Central memory CD4-positive, alpha-beta T cell (primary cell): ENCODE data around the gene ZNF652.
A peak's percentile ranks its signal among the peaks of the same experiment; 100 is the strongest.

Experiments
- DNase-seq: peaks from one replicate; pipeline ENCODE4 v3.0.0; 2022

Gene ZNF652

DNA sequence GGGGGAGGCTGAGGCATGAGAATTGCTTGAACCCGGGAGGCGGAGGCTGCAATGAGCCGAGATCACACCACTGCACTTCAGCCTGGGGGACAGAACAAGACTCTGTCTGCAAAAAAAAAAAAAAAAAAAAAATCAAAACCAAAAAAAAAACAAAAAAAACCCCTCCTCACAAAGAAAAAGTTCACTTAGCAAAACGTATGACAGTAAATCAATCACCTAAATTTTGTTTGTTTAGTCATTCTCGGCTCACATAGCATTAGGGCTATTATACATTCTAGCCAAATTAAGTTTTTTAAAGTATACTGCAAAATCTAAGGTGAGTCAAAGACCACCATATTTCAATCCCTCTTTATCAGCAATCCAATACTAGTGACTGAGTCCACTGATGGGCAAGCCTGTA, 5.7 kb downstream of the ZNF652 start:
- DNase-seq: no peak

DNA sequence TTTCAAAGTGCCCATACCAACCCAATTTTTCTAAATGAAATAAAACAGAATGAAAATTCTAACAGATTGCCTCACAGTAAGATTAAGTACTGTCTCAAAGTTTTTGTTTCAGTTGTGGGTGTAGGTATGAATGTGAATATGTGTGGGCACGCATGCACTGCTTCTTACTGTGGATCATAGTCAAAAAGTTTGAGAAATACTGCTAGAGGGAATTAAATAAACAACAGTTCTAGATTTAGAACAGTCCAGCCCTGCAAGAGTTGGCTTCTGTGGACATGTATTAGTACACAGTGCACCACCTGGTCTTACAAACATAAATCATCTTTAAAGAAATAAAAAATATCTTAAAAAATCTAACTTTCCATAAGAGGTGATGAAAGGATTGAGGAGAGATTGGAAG, 8.4 kb downstream of the ZNF652 start:
- DNase-seq: no peak

DNA sequence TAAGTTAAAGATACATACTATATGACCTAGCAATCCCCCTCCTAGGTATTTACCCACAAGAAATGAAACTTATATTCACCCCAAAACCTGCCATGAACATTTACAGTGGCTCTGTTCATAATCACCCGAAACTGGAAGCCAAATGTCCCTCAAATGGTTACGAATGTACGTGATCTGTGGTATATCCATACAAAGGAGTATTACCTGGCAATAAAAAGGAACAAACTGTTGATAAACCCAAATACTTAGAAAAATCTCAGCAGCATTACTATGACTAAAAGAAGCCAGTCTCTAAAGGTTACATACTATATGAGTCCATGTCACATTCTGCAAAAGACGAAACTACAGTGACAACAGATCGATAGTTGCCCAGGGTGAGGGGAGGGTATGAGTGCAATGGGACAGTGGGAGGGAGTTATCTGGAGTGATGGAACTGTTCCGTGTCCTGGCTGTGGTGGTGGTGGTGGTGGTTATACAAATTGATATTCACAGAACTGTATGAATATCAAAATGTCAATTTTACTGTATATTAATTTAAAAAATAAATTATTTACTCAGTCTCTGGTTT, 9.4 kb downstream of the ZNF652 start:
- no peak for DNase-seq

DNA sequence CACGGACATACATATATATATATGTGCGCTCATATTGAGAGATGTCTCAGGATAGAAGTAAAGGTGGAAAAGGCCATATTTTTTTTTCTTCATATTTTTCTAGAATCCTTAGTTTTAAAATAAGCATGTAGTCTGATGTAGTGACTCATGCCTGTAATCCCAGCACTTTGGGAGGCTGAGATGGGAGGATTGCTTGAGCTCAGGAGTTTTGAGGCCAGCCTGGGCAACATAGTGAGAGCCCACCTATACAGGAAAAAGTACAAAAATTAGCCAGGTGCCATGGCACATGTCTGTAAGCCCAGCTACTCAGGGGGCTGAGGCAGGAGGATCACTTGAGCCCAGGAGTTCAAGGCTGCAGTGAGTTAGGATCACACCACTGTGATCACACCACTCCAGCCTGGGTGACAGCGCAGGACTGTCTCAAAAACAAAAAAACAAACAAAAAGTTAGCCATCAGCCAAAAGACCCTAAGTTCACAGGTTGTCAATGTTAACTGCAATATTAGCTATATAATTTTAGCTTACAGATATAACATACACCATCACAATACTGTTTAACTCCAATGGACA, 10.4 kb downstream of the ZNF652 start:
- DNase-seq: no peak

DNA sequence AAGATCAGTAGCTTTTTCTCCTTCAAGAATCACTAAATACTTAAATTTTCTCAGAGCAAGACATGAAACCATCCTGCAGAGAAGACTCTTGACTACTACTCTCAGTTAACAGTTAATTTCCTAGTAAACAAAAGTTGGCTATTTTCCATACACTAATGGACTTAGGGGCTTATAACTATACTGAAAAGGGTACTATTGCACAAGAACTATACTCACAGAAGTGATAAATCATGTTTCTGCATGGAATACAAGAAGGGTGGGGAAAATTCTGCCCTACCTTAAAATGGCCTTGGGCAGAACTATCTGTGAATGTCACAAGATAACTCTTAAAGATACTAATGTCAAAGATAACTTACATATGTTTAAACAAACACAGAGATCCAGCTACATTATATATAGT, 12.5 kb downstream of the ZNF652 start:
- DNase-seq: no peak

DNA sequence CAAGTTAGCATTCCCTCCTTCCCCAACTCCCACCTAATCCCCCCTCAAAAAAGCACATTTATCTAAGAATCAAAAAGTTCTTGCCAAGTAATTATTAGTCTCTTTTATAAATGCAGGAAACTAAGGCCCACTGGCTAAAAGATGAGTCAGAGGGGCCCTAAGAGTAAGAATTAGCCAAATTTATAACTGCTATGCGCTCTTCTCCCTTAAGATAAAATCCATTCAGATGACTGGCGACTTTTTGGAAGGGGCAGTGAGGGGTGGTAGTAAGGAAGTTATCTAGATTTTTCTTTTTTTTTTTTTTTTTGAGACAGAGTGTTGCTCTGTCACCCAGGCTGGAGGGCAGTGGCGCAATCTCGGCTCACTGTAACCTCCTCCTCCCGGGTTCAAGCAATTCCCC, 17.1 kb downstream of the ZNF652 start:
- no peak for DNase-seq

DNA sequence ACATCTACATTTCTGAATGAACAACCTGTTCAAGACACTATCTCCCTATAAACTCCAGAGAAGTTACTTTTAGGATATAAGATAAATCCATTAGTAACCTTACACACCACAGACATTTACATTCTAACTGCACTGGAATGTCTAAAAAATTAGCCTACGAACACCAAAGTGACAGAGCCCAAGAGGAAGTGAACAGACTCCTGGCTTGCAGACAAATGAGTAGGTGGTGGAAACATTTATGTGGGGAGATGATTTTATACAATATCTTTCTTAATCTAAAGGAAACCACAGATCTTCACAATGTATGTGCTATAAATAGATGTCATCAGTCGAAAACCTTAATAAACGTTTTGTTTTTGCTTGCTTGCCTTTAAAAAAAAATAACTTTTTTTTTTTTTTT, 18.8 kb downstream of the ZNF652 start:
- DNase-seq: peak; percentile 16

DNA sequence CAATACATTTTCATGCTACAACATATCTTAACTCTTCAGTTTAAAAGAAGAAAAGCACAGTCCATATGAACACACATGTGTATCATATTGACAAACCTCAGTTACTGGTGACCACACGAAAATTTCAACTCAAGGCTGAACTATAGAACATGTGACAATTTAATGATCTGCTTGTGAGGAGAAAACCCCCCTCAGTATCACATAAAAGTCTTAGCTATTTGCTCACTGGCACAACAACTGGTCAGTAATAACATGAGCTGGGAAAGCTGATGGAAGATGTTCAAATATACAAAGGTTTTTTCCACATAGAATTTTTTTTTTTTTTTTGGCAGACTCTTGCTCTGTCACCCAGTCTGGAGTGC, 19.5 kb downstream of the ZNF652 start:
- no peak for DNase-seq

DNA sequence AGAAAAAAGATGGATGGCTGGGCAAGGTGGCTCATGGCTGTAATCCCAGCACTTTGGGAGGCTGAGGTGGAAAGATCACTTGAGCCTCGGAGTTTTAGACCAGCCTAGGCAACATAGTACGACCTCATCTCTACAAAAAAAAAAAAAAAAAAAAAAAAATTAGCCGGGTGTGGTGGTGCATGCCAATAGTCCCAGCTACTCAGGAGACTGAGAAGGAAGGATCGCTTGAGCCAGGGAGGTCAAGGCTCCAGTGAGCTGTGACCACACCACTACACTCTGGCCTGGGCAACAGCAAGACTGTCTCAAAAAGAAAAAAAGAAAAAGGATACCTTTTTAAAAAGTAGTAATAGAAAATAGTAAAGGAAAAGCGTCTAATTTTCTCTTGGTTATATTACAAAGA, 20.7 kb downstream of the ZNF652 start:
- no peak for DNase-seq

DNA sequence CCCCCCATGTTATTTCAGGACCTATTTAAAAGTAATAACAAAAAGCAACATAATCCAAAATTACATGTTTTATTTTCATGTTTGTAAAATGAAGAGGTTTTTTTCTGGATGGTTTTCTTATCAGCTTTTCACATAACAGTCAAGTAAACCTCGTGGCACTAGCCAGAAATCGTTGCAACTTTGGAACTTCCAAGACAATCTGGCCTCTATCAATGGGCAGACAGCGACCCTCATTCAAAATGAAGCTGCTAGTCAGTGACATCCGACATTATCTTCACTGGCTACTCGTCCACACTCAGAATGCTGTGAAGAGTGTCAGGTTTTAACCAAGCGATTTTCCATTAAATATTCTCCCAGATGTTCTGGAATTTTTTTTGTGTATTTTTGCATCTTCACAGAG, 22.7 kb downstream of the ZNF652 start:
- no peak for DNase-seq

DNA sequence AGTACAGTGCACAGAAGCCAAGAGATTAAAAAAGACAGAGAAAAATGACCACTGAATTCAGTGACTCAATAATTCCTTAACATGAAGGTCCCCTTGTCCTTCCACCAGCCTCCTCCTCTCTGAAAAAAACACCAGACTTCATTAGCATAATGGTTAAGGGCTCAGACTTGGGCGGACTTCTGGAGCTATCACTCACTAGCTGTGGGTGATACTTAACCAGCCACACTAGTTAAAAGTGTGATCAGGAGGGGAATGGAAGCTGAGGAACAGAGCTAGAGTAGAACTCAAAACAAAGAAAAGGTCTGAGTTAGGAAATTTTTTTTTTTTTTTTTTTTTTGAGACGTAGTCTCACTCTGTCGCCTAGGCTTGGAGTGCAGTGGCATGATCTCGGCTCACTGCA, 23.2 kb downstream of the ZNF652 start:
- DNase-seq: no peak

DNA sequence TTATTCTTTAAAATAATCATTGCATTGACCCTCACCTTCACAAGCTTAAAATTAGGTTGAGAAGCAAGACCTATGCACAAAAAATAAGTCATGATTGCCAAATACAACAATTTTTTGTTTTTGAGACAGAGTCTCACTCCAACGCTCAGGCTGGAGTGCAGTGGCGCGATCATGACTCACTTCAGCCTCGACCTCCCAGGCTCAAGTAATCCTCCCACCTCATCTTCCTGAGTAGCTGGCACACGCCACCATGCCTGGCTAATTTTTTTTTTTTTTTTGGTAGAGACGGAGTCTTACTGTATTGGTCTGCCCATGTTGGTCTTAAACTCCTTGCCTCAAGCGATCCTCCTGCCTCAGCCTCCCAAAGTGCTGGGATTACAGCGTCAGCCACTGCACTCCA, 24.2 kb downstream of the ZNF652 start:
- DNase-seq: no peak

DNA sequence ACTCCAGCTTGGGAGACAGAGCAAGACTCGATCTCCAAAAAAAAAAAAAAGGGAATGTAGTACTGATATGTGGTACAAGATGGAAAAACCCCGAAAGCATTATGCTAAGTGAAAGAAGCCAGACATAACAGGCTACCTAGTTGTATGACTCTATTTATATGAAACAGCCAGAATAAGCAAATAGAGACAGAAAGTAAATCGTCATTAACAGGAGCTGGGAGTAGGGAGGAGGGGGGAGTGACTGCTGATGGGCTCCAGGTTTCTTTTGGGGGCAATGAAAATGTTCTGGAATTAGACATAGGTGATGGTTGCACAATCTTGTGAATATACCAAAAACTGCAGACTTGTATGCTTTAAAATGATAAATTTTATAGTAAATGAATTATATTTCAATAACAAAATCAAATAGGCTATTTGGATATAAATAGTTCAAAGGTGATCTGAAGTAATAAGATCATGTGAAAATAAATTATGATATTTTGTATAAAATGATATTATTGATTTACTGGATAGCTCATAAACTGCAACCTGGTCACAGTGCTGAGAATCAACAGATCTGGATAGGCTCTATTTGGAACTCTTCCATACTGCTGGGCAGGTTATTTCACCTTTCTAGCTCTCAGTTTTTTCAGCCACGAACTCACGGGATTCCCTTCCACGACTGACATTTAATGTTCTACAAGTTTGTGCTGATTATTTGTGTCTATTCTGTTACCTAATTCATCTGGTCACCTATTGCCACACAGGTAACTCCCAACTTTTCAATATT, 27.1 kb downstream of the ZNF652 start:
- no peak for DNase-seq

DNA sequence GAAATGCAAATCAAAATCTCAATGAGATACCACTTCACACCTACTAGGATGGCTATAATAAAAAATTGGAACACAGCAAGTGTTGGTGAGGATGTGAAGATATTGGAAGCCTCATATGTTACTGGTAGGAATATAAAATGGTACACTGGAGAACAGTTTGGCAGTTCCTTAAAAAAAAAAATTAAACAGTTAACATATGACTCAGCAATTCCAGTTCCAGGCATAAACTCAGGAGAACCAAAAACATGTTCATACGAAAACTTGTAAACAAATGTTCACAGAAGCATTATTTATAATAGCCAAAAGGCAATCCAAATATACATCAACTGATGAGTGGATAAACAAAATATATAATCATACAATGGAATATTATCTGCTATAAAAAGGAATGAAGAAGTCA, 28.2 kb downstream of the ZNF652 start:
- no peak for DNase-seq

DNA sequence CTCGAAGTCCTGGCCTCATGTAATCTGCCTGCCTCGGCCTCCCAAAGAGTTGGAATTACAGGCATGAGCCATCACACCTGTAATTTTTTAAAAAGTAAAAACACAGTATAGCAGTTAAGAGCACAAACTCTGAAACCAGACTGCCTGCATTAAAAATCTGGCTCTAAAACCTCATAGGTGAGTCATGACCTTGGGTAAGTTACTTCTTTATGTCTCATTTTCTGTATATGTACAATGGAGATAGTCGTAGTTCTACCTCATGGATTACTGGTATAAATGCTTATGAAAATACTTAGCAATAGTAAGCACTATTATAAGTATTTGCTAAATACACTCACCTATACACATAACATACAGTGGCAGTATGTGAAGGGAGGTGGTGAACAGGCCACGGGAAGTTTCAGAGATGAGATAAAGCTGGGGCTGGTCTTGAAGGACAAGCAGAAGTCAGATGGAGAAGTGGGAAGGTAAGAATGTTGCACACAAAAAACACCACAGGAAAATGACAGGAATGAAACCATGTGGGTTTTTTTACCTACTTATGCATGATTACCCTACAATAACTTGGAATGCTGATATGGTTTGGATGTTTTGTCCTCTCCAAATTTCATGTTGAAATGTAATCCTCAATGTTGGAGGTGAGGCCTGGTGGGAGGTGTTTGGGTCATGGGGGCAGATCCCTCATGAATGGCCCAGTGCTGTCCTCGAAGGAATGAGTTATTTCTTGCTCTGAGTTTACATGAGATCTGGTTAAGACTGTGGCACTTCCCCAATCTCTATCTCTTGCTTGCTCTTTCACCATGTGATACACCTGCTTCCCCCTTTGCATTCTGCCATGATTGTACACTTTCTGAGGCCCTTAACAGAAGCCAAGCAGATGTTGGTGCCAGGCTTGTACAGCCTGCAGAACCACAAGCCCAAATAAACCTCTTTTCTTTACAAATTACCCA, 33.9 kb downstream of the ZNF652 start:
- no peak for DNase-seq

DNA sequence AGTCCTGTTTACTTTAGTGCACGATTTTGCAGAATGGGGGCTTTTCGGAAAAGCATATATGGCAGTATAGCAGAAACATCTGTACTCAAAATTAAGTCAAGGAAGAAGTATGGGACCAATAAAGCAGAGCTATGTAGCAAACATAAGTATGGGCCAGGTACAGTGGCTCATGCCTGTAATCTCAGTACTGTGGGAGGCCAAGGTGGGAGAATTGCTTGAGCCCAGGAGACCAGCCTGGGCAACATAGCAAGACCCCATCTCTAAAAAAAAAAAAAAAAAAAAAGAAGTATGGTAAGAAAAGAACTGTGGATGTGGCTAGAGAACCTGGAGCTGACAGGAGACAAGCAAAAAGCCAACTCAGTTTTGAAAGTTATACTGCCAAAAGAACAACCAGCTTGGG, 36.1 kb downstream of the ZNF652 start:
- DNase-seq: no peak

DNA sequence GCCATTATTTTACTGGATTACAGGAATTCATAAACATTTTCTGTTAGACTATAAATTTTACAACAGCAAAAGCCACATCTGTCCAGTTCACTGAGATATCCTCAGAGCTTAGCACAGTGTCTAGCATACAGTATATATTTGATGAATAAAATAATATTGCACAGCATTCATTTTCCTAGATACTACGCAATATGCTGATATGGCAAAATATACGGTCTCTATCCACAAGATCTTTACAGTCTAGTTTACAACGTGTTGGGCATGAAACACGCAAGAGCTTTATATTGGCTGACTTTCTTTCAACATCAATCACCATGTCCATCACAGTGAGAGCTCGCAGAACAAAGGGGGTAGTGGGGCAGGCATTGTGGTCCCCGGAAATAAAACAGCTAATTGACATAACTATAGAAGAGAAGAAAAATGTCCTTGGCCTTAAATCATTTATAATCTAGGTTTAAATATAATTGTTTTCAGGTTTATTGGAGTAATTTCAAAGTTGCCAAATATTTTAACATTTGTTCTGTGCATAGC, 43.5 kb downstream of the ZNF652 start:
- no peak for DNase-seq

DNA sequence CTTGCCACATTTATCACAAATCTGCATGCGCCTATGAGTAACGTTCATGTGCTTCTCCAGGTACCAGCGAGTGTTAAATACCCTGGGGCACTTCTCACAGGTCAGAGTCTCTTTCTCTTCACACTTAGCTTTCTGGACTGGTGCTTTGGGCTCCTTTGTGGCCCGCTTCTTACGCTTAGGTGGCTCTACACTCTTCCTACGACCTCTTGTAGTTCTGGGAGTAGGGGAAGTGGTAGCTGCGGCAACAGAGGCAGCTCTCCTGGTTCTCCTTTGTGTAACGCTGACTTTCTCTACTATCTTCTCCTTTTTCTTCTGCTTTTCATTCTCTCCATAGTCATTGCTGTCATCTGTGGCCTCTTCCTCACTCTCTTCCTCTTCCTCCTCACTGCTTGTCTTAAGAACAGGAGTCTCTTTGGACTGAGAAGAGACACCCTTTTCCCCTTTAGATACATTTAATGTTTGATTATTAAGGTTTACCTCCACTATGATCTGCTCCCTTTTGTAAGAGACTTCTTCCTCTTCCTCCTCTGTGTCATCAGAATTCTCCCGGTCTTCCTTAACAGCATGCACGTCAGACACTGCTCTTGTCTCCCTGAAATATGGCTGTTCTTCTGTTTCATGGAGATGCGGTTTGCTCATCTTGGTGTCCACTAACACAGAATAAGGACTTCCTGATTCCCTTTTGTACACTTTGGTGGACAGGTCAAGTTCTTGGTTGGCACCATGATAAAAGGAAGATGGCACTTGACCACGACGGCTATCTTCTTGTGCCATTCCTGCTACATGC, 45.0 kb downstream of the ZNF652 start:
- DNase-seq: no peak

DNA sequence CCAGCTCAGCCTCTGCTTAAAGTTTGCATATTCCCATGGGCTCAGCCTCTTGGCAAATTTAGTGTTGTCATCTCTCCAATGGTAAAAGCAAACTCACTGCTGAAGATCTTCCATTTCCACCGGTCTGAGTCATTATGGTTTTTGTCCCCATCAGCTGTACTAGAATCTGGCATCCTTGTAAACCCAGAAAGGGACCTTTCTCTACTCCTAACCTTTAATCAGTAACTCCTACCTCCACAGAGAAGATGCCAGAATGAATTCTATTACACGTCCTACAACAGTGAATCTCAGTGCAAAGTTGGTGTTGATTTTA, 45.8 kb downstream of the ZNF652 start:
- DNase-seq: no peak

DNA sequence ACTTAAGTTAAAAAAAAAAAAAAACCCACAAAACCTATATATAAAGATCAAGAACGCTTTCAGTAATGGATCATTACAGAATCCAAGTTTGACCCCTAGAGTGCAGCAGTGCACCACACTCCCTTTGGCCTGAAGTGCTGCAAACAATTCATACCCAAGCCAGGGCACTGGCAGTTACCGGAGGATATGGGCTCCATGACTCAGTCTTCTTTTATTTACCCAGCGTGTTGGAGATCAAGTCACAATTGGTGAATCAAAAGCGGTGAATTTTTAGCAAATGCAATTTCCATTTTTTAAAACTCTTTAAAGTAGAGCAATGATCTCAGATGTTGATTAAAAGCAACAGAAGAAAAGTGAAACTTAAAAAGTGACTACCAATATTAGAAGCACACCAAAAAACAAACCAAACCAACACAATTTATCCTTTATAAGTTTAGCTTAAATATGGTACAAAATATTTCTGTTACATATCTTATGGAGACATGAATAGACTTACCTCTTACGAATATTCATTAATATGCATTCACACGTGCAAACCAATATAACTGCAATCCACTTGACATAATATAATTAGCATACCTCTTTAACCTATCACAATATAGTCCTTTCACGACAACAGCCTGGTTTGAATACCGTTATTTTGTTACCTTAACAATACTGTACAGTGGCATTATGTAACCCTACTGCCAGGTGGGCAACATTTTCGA, 46.3 kb downstream of the ZNF652 start:
- DNase-seq: peak; percentile 73

DNA sequence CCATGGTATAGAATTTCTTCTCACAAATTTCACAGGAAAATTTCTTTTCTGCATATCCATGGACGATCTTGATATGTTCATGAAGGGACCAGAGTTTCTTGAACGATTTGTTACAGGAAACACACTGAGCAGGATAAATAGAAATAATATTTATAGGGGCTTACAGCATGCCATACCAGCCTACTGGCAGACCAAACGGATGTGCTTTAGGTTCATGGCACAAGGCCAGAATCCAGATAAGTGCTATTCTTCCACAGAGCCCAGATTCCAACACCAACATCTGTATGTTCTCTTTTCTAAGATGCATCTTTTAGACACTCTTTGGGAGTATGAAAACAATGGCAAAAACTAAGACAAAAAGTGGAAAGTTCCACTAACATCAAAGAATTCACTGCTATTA, 49.3 kb downstream of the ZNF652 start:
- no peak for DNase-seq

DNA sequence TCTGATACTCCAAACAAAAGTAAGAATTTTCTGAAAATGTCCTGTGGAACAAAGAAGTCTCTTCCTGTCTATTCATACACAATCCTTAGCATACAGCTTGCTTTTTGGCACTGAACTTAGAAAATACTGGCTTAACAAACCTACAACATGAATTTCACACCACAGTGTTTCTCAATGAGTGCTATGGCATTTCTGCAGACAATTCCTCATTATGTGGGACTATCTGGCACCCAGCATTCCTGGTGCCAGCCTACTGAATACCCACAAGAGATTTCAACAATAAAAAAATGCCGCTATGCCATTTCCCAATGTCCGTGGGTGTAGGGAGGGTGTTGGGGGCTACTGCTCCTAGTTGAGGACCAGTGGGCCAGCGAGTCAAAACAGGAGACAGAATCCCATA, 62.1 kb downstream of the ZNF652 start:
- DNase-seq: no peak
